WTC11 (cell line): ENCODE results near the gene TMEM50B. TPM values are rescaled to one million over a fixed set of nuclear protein-coding genes. Genes with fewer than 3 reads are reported as not detected.

Experiments used
- ATAC-seq: fragments of 200-7000 bp; cut with Tn5 transposase; 2 replicates; pipeline ENCODE4 v1.10.0; 2021; ENCODE audit warnings: mild to moderate bottlenecking, moderate library complexity
- CTCF ChIA-PET: fragments of 300-600 bp; sonication (Branson Sonifier 250); formaldehyde crosslinking; loops from one replicate; lab custom pipeline; 2021; ENCODE audit warnings: antibody characterized with exemption; lab: Charles Lee
- POLR2A ChIA-PET: fragments of 350-600 bp; sonication (Branson Sonifier 250); formaldehyde crosslinking; loops from one replicate; lab custom pipeline; 2021; ENCODE audit warnings: antibody characterized with exemption; lab: Charles Lee
- DNase-seq: peaks from one replicate; pipeline ENCODE4 v3.0.0; 2021; ENCODE audit warnings: low spot score
- H3K27ac Mint-ChIP-seq: 2 replicates; pipeline ENCODE4 v1.8.0; 2021; ENCODE audit warnings: mixed read lengths
- H3K27me3 Mint-ChIP-seq: 2 replicates; pipeline ENCODE4 v1.8.0; 2021; ENCODE audit warnings: low read depth, mild to moderate bottlenecking, moderate library complexity, mixed read lengths
- H3K36me3 Mint-ChIP-seq: 2 replicates; pipeline ENCODE4 v1.8.0; 2021; ENCODE audit warnings: mixed read lengths
- H3K4me1 Mint-ChIP-seq: 2 replicates; pipeline ENCODE4 v1.8.0; 2022; ENCODE audit warnings: mixed read lengths
- H3K4me3 Mint-ChIP-seq: 2 replicates; pipeline ENCODE4 v1.8.0; 2021; ENCODE audit warnings: mild to moderate bottlenecking, moderate library complexity, mixed read lengths
- H3K9me3 Mint-ChIP-seq: 2 replicates; pipeline ENCODE4 v1.8.0; 2021; ENCODE audit warnings: mixed read lengths
- CDX4 ChIP-seq: fragments of 250-450 bp; sonication (Bioruptor Pico); IDR thresholded peaks from 2 replicates; pipeline ENCODE4 v1.9.0; 2021; ENCODE audit warnings: moderate library complexity, mild to moderate bottlenecking, inconsistent platforms, borderline replicate concordance
- CREB1 ChIP-seq: sonication (generic); formaldehyde crosslinking; IDR thresholded peaks from 2 replicates; pipeline ENCODE4 v1.8.0; 2023; ENCODE audit warnings: mild to moderate bottlenecking, missing genetic modification reagents
- CREM ChIP-seq: sonication (generic); formaldehyde crosslinking; IDR thresholded peaks from 2 replicates; pipeline ENCODE4 v1.8.1; 2022; ENCODE audit warnings: mild to moderate bottlenecking, missing genetic modification reagents, moderate library complexity
- E2F4 ChIP-seq: sonication (generic); formaldehyde crosslinking; IDR thresholded peaks from 2 replicates; pipeline ENCODE4 v1.8.1; 2022; ENCODE audit warnings: low read depth, mild to moderate bottlenecking, moderate library complexity, missing genetic modification reagents, borderline replicate concordance
- E2F5 ChIP-seq: sonication (generic); formaldehyde crosslinking; IDR thresholded peaks from 2 replicates; pipeline ENCODE4 v1.8.1; 2022; ENCODE audit warnings: mild to moderate bottlenecking, moderate library complexity, missing genetic modification reagents
- GRHL2 ChIP-seq: fragments of 250-450 bp; sonication (Bioruptor Pico); IDR thresholded peaks from 2 replicates; pipeline ENCODE4 v1.8.0; 2022; ENCODE audit warnings: mild to moderate bottlenecking, moderate library complexity; ENCODE audit not compliant: insufficient replicate concordance, severe bottlenecking
- GTF2I ChIP-seq: fragments of 250-450 bp; sonication (Bioruptor Pico); conservative IDR thresholded peaks from 2 replicates; pipeline ENCODE4 v1.4.0; 2021; ENCODE audit warnings: mild to moderate bottlenecking
- IRF1 ChIP-seq: sonication (generic); formaldehyde crosslinking; IDR thresholded peaks from 2 replicates; pipeline ENCODE4 v1.8.0; 2023; ENCODE audit warnings: missing genetic modification reagents
- MYBL2 ChIP-seq: sonication (generic); formaldehyde crosslinking; IDR thresholded peaks from 2 replicates; pipeline ENCODE4 v1.8.1; 2023; ENCODE audit warnings: mild to moderate bottlenecking, moderate library complexity, missing genetic modification reagents
- NFE2L1 ChIP-seq: sonication (generic); formaldehyde crosslinking; IDR thresholded peaks from 2 replicates; pipeline ENCODE4 v1.8.1; 2023; ENCODE audit warnings: missing genetic modification reagents
- NR2C2 ChIP-seq: sonication (generic); formaldehyde crosslinking; IDR thresholded peaks from 2 replicates; pipeline ENCODE4 v1.8.0; 2022; ENCODE audit warnings: mild to moderate bottlenecking, missing genetic modification reagents
- NR3C1 ChIP-seq: sonication (generic); formaldehyde crosslinking; conservative IDR thresholded peaks from 2 replicates; pipeline ENCODE4 v1.8.1; 2023; ENCODE audit warnings: low read depth, mild to moderate bottlenecking, missing genetic modification reagents
- PREB ChIP-seq: sonication (generic); formaldehyde crosslinking; IDR thresholded peaks from 2 replicates; pipeline ENCODE4 v1.8.1; 2022; ENCODE audit warnings: mild to moderate bottlenecking, missing genetic modification reagents, moderate library complexity, borderline replicate concordance
- RORB ChIP-seq: fragments of 250-450 bp; sonication (Bioruptor Pico); IDR thresholded peaks from 2 replicates; pipeline ENCODE4 v1.9.0; 2021; ENCODE audit warnings: mild to moderate bottlenecking
- SMAD3 ChIP-seq: sonication (generic); formaldehyde crosslinking; IDR thresholded peaks from 2 replicates; pipeline ENCODE4 v1.8.0; 2022; ENCODE audit warnings: missing genetic modification reagents, mild to moderate bottlenecking, borderline replicate concordance
- SP1 ChIP-seq: sonication (generic); formaldehyde crosslinking; conservative IDR thresholded peaks from 2 replicates; pipeline ENCODE4 v1.8.1; 2022; ENCODE audit warnings: missing genetic modification reagents
- STAT6 ChIP-seq: sonication (generic); formaldehyde crosslinking; conservative IDR thresholded peaks from 2 replicates; pipeline ENCODE4 v1.8.1; 2023; ENCODE audit warnings: mild to moderate bottlenecking, low read depth, missing genetic modification reagents, moderate library complexity
- TEAD1 ChIP-seq: sonication (generic); formaldehyde crosslinking; IDR thresholded peaks from 2 replicates; pipeline ENCODE4 v1.8.0; 2022; ENCODE audit warnings: mild to moderate bottlenecking, missing genetic modification reagents
- ZNF138 ChIP-seq: sonication (generic); formaldehyde crosslinking; conservative IDR thresholded peaks from 2 replicates; pipeline ENCODE4 v1.8.1; 2022; ENCODE audit warnings: mild to moderate bottlenecking, moderate library complexity, missing genetic modification reagents
- ZNF219 ChIP-seq: sonication (generic); formaldehyde crosslinking; IDR thresholded peaks from 2 replicates; pipeline ENCODE4 v1.8.0; 2023; ENCODE audit warnings: missing genetic modification reagents, mild to moderate bottlenecking, borderline replicate concordance
- ZNF232 ChIP-seq: sonication (generic); formaldehyde crosslinking; IDR thresholded peaks from 2 replicates; pipeline ENCODE4 v1.8.0; 2022; ENCODE audit warnings: mild to moderate bottlenecking, missing genetic modification reagents
- ZNF281 ChIP-seq: sonication (generic); formaldehyde crosslinking; IDR thresholded peaks from 2 replicates; pipeline ENCODE4 v1.8.0; 2023; ENCODE audit warnings: mild to moderate bottlenecking, missing genetic modification reagents
- ZNF425 ChIP-seq: fragments of 250-450 bp; sonication (Bioruptor Pico); conservative IDR thresholded peaks from 2 replicates; pipeline ENCODE4 v1.9.0; 2021; ENCODE audit warnings: mild to moderate bottlenecking
- total RNA-seq: library from RNA; stranded (reverse); gene quantifications from 3 replicates; pipeline ENCODE4 v1.2.3, GENCODE V29; 2021

The TMEM50B gene
- total RNA-seq, 1 experiment from 2014 or later, result 25.4 TPM

- no peak overlapping the region for H3K27ac Mint-ChIP-seq
- TF ChIP-seq MYBL2, result no peak
- no peak for TF ChIP-seq CDX4 (CRISPR knock-in tag)
- TF ChIP-seq GTF2I (CRISPR knock-in tag), result no peak
- no peak for TF ChIP-seq E2F4 (CRISPR knock-in tag)
- TF ChIP-seq NR2C2 (CRISPR knock-in tag), result no peak
- no peak for TF ChIP-seq CREB1
- no peak for TF ChIP-seq SP1 (CRISPR knock-in tag)
- no peak for TF ChIP-seq PREB (CRISPR knock-in tag)
- no peak for TF ChIP-seq ZNF232
- TF ChIP-seq, all 79 proteins: peak for 0
- peaks cover 12% of the 10 kb centered on the region for H3K36me3 Mint-ChIP-seq
- peaks cover 8% of the 10 kb centered on the region for H3K4me1 Mint-ChIP-seq
- no peaks in the 10 kb centered on the region for H3K27me3 Mint-ChIP-seq
- no peak overlapping the region for H3K4me3 Mint-ChIP-seq
- DNase-seq (no peak), ATAC-seq (no peak)
- H3K9me3 Mint-ChIP-seq, result no peaks in the 10 kb centered on the region
- CTCF ChIA-PET, result no interaction called here
- POLR2A ChIA-PET, result no interaction called here
Observed at GRCh38 chr21:33487996-33488395, 8.2 kb upstream of the TMEM50B start.

GRCh38 chr21:33481314-33481943 lies 1.7 kb upstream of the TMEM50B start:
- Mint-ChIP-seq H3K4me1 (peaks cover 6% of the 10 kb centered on the region), H3K36me3 (no peaks in the 10 kb centered on the region), H3K27me3 (peaks cover 8% of the 10 kb centered on the region), H3K9me3 (no peaks in the 10 kb centered on the region), H3K27ac (no peak overlapping the region), H3K4me3 (peak overlapping the region; percentile 82)
- ATAC-seq (no peak), DNase-seq (no peak)
- POLR2A ChIA-PET, result interaction anchor here (3.0 kb wide), 1 partner anchor 10 kb away, joined by 15 read pairs; the partner anchor contains the start of gene DNAJC28
- CTCF ChIA-PET, result interaction anchor here (1.2 to 2.5 kb wide), 3 partner anchors 10 to 120 kb away, joined by 4 to 6 read pairs (median 4); partner anchors contain the start of gene DNAJC28
- no peak for TF ChIP-seq NR3C1
- no peak for TF ChIP-seq STAT6 (CRISPR knock-in tag)
- no peak for TF ChIP-seq ZNF425
- TF ChIP-seq GRHL2 (CRISPR knock-in tag), result no peak
- TF ChIP-seq CREM, result no peak
- no peak for TF ChIP-seq ZNF232
- TF ChIP-seq IRF1 (CRISPR knock-in tag), result no peak
- no peak for TF ChIP-seq ZNF219 (CRISPR knock-in tag)
- no peak for TF ChIP-seq E2F5 (CRISPR knock-in tag)
- TF ChIP-seq SMAD3 (CRISPR knock-in tag), result no peak
- no peak for TF ChIP-seq ZNF281 (CRISPR knock-in tag)
- no peak for TF ChIP-seq ZNF138 (CRISPR knock-in tag)
- no peak for TF ChIP-seq NFE2L1 (CRISPR knock-in tag)
- TF ChIP-seq TEAD1 (CRISPR knock-in tag), result no peak
- TF ChIP-seq RORB (CRISPR knock-in tag), result no peak
